Pancreas (tissue), 10 donors: ENCODE measurements around the gene ZBTB1. TPM values are rescaled to one million over a fixed set of nuclear protein-coding genes. Genes with fewer than 3 reads are reported as not detected.

Source experiments
- ATAC-seq, 4 donors: fragments of 200-7000 bp; cut with Tn5 transposase; one replicate each; pipeline versions ENCODE4 v1.8.0 to v1.9.1; 2020; ENCODE audit warnings: mild to moderate bottlenecking in 4 of 4, moderate library complexity in 4 of 4
- DNase-seq, 6 donors: peaks; one replicate each; pipeline ENCODE4 v3.0.0-alpha.2; 2020
- FAIRE-seq: peaks from 2 replicates; lab custom pipeline; 2012; peaks lifted over from hg19 to GRCh38; lab: Jason Lieb, UNC
- H3K27ac ChIP-seq, 4 donors: fragments of 200-600 bp; sonication (generic); 1 replicate in 3 of 4; 2 replicates in 1 of 4; pipeline versions ENCODE4 v1.5.0 to v1.8.0; 2020
- H3K27me3 ChIP-seq, 4 donors: fragments of 200-600 bp; one replicate each; pipeline ENCODE4 v1.8.0; 2021
- H3K36me3 ChIP-seq, 3 donors: fragments of 200-600 bp; sonication (generic) in 1 of 3; one replicate each; pipeline versions ENCODE4 v1.5.0 to v1.8.0; 2020 to 2021
- H3K4me1 ChIP-seq, 3 donors: fragments of 200-600 bp; one replicate each; pipeline ENCODE4 v1.8.0; 2021
- H3K4me3 ChIP-seq, 4 donors: fragments of 200-600 bp; sonication (generic) in 2 of 4; one replicate each; pipeline versions ENCODE4 v1.5.0 to v1.8.0; 2020 to 2021
- H3K9me3 ChIP-seq, 4 donors: fragments of 200-600 bp; one replicate each; pipeline ENCODE4 v1.8.0; 2021
- CTCF ChIP-seq, 4 donors: fragments of 200-600 bp; sonication (generic) in 3 of 4; IDR thresholded peaks; one replicate each; pipeline versions ENCODE4 v1.5.0 to v1.8.0; 2021; ENCODE audit warnings: antibody characterized with exemption in 4 of 4
- WGBS, 2 donors: extraction: QIAGEN DNeasy Blood & Tissue Kit; methylation state at CpG; one replicate each; pipeline ENCODE4 v1.1.7; 2013; 5-methylcytosine and 5-hydroxymethylcytosine counted together
- intact Hi-C, 3 donors: fragments of 100-400 bp; cut with DNase I; formaldehyde crosslinking; loops; one replicate each; pipeline versions ENCODE4 v1.11.1 to v1.14.2; 2022
- polyA plus RNA-seq, 2 donors: library from polyadenylated mRNA; stranded (reverse); fragments of 200-250 nt; gene quantifications; one replicate each; pipeline ENCODE4 v1.2.3, GENCODE V29; 2013
- total RNA-seq, 6 donors: library from RNA; stranded (reverse); fragmentation: NEBNext Ultra II Directional in 4 of 6; extraction: Animal tissue kit (Norgen Biotek cat#: 25700) in 4 of 6; gene quantifications; one replicate each; pipeline versions ENCODE4 v1.2.1 to v1.2.4, GENCODE V29; 2021 to 2023
- donor health status: healthy with polysubstance abuse.
- donor health status: DM: no; HTN: no; CAD: no; lungs with moderate emphysema.
- donor health status: DM: no; HTN: no; CAD: no.
- donor health status: control.
- donor health status: control.
- donor health status: Bipolar disorder and iron deficiency.
- donor health status: DM: yes; HTN: yes; CAD: no.
- donor health status: DM: no; HTN: no; CAD: no.
- donor health status: DM: no; HTN: no; CAD: no.
- donor health status: DM: yes; HTN: yes; CAD: no.

ZBTB1 gene
- total and polyA plus RNA-seq, 8 donors, result 8.7 to 24.3 (median 11.9) TPM

- no peak for TF ChIP-seq CTCF (IDR thresholded peaks at IDR 0.05)
- no peak for ATAC-seq
- WGBS, 2 donors, result 60 to 69% methylated on average over 1 of the region's 1 CpG
Measured at GRCh38 chr14:64549016-64549415, 44.4 kb downstream of the ZBTB1 start.

GRCh38 chr14:64549791-64550620, 45.4 kb downstream of the ZBTB1 start, which contains the start of gene PPP1R36:
Gene PPP1R36, plus strand, starts transcription at chr14:64549961. Its CDS starts 37 bp downstream, at chr14:64549998.
- DNase-seq, result peak; percentile 55 to 86 (median 74)
- no peaks in the 10 kb centered on the region for H3K9me3 ChIP-seq
- TF ChIP-seq CTCF (IDR thresholded peaks at IDR 0.05), result no peak
- H3K27ac ChIP-seq, result peak within 1 kb of the TSS; percentile 66 to 85 (median 73)
- H3K4me1 ChIP-seq, result peaks cover 0 to 5% (median 4%) of the 10 kb centered on the region in 3 donors
- no peaks in the 10 kb centered on the region for H3K27me3 ChIP-seq
- WGBS, 2 donors, result 2 to 5% methylated on average over 54 of the region's 54 CpGs
- no peaks in the 10 kb centered on the region for H3K36me3 ChIP-seq
- H3K4me3 ChIP-seq, result peak within 1 kb of the TSS; percentile 30 to 54 (median 35)
- peak; percentile 94 to 97 (median 97) for ATAC-seq
- FAIRE-seq, result no peak
- intact Hi-C loops, result no loop called here

More at GRCh38 chr14:64549016-64549415, 44.4 kb downstream of the ZBTB1 start:
- no peak for DNase-seq
- Histone ChIP-seq H3K27ac (peak overlapping the region in 3 of 4 donors; percentile 66 to 85 (median 68)), H3K4me1 (peaks cover 0 to 9% (median 4%) of the 10 kb centered on the region in 3 donors), H3K36me3 (no peaks in the 10 kb centered on the region), H3K4me3 (no peak overlapping the region), H3K9me3 (no peaks in the 10 kb centered on the region), H3K27me3 (no peaks in the 10 kb centered on the region)
- no peak for FAIRE-seq
- intact Hi-C loops, result no loop called here

- Histone ChIP-seq H3K27ac (peak overlapping the region; percentile 66 to 85 (median 73)), H3K4me3 (peak overlapping the region in 3 of 4 donors; percentile 30 to 54 (median 37)), H3K9me3 (no peaks in the 10 kb centered on the region), H3K4me1 (peaks cover 0 to 5% (median 4%) of the 10 kb centered on the region in 3 donors), H3K36me3 (no peaks in the 10 kb centered on the region), H3K27me3 (no peaks in the 10 kb centered on the region)
- ATAC-seq (peak; percentile 38 to 54 (median 47)), FAIRE-seq (no peak), DNase-seq (no peak)
- intact Hi-C loops, result no loop called here
- TF ChIP-seq CTCF (IDR thresholded peaks at IDR 0.05), result no peak
- WGBS, 2 donors, result 25 to 31% methylated on average over 7 of the region's 7 CpGs
Measured at GRCh38 chr14:64550621-64551333, 46.2 kb downstream of the ZBTB1 start.

GRCh38 chr14:64554556-64554955, 50.0 kb downstream of the ZBTB1 start:
- DNase-seq, result no peak
- intact Hi-C loops, result no loop called here

More at GRCh38 chr14:64554556-64554955, 50.0 kb downstream of the ZBTB1 start:
- ATAC-seq, result no peak
- Histone ChIP-seq H3K27ac (no peak overlapping the region), H3K4me3 (no peak overlapping the region), H3K27me3 (no peaks in the 10 kb centered on the region), H3K36me3 (no peaks in the 10 kb centered on the region), H3K9me3 (no peaks in the 10 kb centered on the region), H3K4me1 (peaks cover 0 to 4% (median 0%) of the 10 kb centered on the region in 3 donors)
- no peak for FAIRE-seq
- TF ChIP-seq CTCF (IDR thresholded peaks at IDR 0.05), result no peak
- 39 to 42% methylated on average over 4 of the region's 4 CpGs for WGBS, 2 donors
